ENCODE measurements around the gene CAMTA1.

Gene CAMTA1

GRCh38 chr1:6905331-6905730 is 120.1 kb downstream of the CAMTA1 start:
- Histone ChIP-seq H3K36me3 (ENCODE audit: insufficient read depth, low read length) (no peaks in the 10 kb centered on the region), H3K27me3 (ENCODE audit: control insufficient read depth in 1 of 2, insufficient read depth in 2 of 2, low read length in 2 of 2) (peaks cover 0 to 6% of the 10 kb centered on the region in 2 donors), H3K4me3 (ENCODE audit: low read depth in 1 of 2, low read length in 2 of 2) (no peak overlapping the region), H3K9me3 (ENCODE audit: low read length) (no peaks in the 10 kb centered on the region), H3K27ac (ENCODE audit: low read depth, low read length) (no peak overlapping the region), H3K4me1 (ENCODE audit: insufficient read depth, low read length) (no peaks in the 10 kb centered on the region), H3K9ac (ENCODE audit: low read length) (no peak overlapping the region)

DNA sequence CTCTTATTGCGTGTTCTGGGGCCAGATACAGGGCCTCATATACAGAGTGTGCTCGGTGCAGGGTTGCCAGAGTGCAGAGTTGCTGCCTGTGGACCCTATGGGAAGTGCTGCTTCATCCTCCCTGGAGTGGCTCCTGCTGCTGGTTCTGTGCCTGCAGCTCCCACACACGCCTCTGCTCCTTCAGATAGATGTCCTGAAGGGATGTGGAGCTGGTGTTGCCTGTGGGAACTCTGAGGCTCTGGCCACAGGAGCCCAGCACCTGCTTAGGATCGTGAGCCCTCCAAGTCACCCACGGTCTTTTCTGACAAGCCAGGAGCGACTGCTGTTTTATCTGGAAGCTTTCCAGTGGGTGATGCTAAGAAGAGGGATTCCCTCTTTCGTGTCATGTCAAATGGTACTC is 120.5 kb downstream of the CAMTA1 start:
- Histone ChIP-seq H3K9ac (ENCODE audit: low read length) (no peak overlapping the region), H3K27ac (ENCODE audit: low read depth, low read length) (no peak overlapping the region), H3K9me3 (ENCODE audit: low read length) (no peaks in the 10 kb centered on the region), H3K36me3 (ENCODE audit: insufficient read depth, low read length) (no peaks in the 10 kb centered on the region), H3K4me3 (ENCODE audit: low read depth in 1 of 2, low read length in 2 of 2) (no peak overlapping the region), H3K27me3 (ENCODE audit: control insufficient read depth in 1 of 2, insufficient read depth in 2 of 2, low read length in 2 of 2) (peaks cover 0 to 8% of the 10 kb centered on the region in 2 donors), H3K4me1 (ENCODE audit: insufficient read depth, low read length) (no peaks in the 10 kb centered on the region)

GRCh38 chr1:6906783-6907182 is 121.5 kb downstream of the CAMTA1 start:
- H3K27ac ChIP-seq (ENCODE audit: low read depth, low read length), result no peak overlapping the region
- no peaks in the 10 kb centered on the region for H3K4me1 ChIP-seq (ENCODE audit: insufficient read depth, low read length)
- peaks cover 0 to 11% of the 10 kb centered on the region in 2 donors for H3K27me3 ChIP-seq (ENCODE audit: control insufficient read depth in 1 of 2, insufficient read depth in 2 of 2, low read length in 2 of 2)
- no peaks in the 10 kb centered on the region for H3K9me3 ChIP-seq (ENCODE audit: low read length)
- H3K4me3 ChIP-seq (ENCODE audit: low read depth in 1 of 2, low read length in 2 of 2), result no peak overlapping the region
- no peaks in the 10 kb centered on the region for H3K36me3 ChIP-seq (ENCODE audit: insufficient read depth, low read length)
- no peak overlapping the region for H3K9ac ChIP-seq (ENCODE audit: low read length)

DNA sequence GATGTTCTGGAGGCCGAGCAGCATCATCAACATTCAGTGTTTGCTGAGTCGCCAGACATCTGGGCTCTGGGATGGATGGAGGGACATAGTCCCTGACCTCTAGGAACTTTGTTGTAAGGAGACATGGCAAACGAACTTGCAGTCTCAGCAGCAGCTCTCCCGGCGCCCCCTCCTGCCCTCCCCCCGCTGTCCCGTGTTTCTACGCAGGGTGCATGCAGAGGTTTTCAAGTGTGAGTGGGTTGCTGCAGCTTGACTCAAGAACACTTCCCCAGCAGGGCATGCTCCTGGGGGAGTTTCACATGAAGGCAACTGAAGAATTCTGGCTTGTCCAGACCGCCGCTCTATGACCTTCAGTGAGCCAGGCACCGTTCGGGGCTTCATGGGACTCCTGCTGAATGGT is 121.9 kb downstream of the CAMTA1 start:
- Histone ChIP-seq H3K9ac (ENCODE audit: low read length) (no peak overlapping the region), H3K4me1 (ENCODE audit: insufficient read depth, low read length) (no peaks in the 10 kb centered on the region), H3K36me3 (ENCODE audit: insufficient read depth, low read length) (no peaks in the 10 kb centered on the region), H3K27me3 (ENCODE audit: control insufficient read depth in 1 of 2, insufficient read depth in 2 of 2, low read length in 2 of 2) (peaks cover 0 to 11% of the 10 kb centered on the region in 2 donors), H3K4me3 (ENCODE audit: low read depth in 1 of 2, low read length in 2 of 2) (no peak overlapping the region), H3K27ac (ENCODE audit: low read depth, low read length) (no peak overlapping the region), H3K9me3 (ENCODE audit: low read length) (no peaks in the 10 kb centered on the region)

- Histone ChIP-seq H3K27me3 (ENCODE audit: control insufficient read depth in 1 of 2, insufficient read depth in 2 of 2, low read length in 2 of 2) (peaks cover 0 to 16% of the 10 kb centered on the region in 2 donors), H3K9ac (ENCODE audit: low read length) (no peak overlapping the region), H3K4me3 (ENCODE audit: low read depth in 1 of 2, low read length in 2 of 2) (no peak overlapping the region), H3K36me3 (ENCODE audit: insufficient read depth, low read length) (no peaks in the 10 kb centered on the region), H3K27ac (ENCODE audit: low read depth, low read length) (no peak overlapping the region), H3K9me3 (ENCODE audit: low read length) (no peaks in the 10 kb centered on the region), H3K4me1 (ENCODE audit: insufficient read depth, low read length) (no peaks in the 10 kb centered on the region)
These were observed 122.6 kb downstream of the CAMTA1 start for GRCh38 chr1:6907676-6908434.

GRCh38 chr1:6909401-6909800 is 124.1 kb downstream of the CAMTA1 start:
- H3K27ac ChIP-seq (ENCODE audit: low read depth, low read length), result no peak overlapping the region
- H3K9ac ChIP-seq (ENCODE audit: low read length), result no peak overlapping the region

DNA sequence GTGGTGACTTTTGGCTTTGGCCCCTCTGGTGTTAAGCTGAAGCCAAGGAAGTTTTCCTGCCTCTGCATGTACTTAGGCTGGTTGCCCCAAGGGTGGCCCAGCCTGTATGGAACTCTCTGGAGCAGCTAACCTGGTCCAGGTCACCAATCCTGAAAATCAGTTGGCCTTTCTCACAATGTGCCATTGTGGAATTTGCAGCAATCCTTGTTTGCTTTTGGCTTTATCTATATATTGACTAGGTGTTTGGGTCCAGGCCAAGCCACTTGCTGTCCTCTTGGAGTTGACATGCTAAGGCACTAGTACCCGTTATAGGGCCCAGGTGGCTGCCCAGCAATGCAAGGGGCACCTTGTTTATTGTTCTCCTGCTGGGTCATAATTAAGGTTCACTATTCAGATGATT is 124.6 kb downstream of the CAMTA1 start:
- H3K9me3 ChIP-seq (ENCODE audit: low read length), result no peaks in the 10 kb centered on the region

More at GRCh38 chr1:6909401-6909800, 124.1 kb downstream of the CAMTA1 start:
- Histone ChIP-seq H3K4me1 (ENCODE audit: insufficient read depth, low read length) (no peaks in the 10 kb centered on the region), H3K27me3 (ENCODE audit: control insufficient read depth in 1 of 2, insufficient read depth in 2 of 2, low read length in 2 of 2) (peaks cover 0 to 25% of the 10 kb centered on the region in 2 donors), H3K36me3 (ENCODE audit: insufficient read depth, low read length) (no peaks in the 10 kb centered on the region), H3K9me3 (ENCODE audit: low read length) (no peaks in the 10 kb centered on the region), H3K4me3 (ENCODE audit: low read depth in 1 of 2, low read length in 2 of 2) (no peak overlapping the region)

GRCh38 chr1:6911021-6911941 is 126.0 kb downstream of the CAMTA1 start:
- Histone ChIP-seq H3K9ac (ENCODE audit: low read length) (no peak overlapping the region), H3K9me3 (ENCODE audit: low read length) (no peaks in the 10 kb centered on the region), H3K36me3 (ENCODE audit: insufficient read depth, low read length) (no peaks in the 10 kb centered on the region), H3K4me1 (ENCODE audit: insufficient read depth, low read length) (no peaks in the 10 kb centered on the region), H3K27me3 (ENCODE audit: control insufficient read depth in 1 of 2, insufficient read depth in 2 of 2, low read length in 2 of 2) (peaks cover 0 to 28% of the 10 kb centered on the region in 2 donors), H3K4me3 (ENCODE audit: low read depth in 1 of 2, low read length in 2 of 2) (no peak overlapping the region), H3K27ac (ENCODE audit: low read depth, low read length) (no peak overlapping the region)

More for the DNA sequence above, 124.6 kb downstream of the CAMTA1 start:
- no peak overlapping the region for H3K4me3 ChIP-seq (ENCODE audit: low read depth in 1 of 2, low read length in 2 of 2)
- H3K4me1 ChIP-seq (ENCODE audit: insufficient read depth, low read length), result no peaks in the 10 kb centered on the region
- H3K9ac ChIP-seq (ENCODE audit: low read length), result no peak overlapping the region
- no peak overlapping the region for H3K27ac ChIP-seq (ENCODE audit: low read depth, low read length)
- H3K36me3 ChIP-seq (ENCODE audit: insufficient read depth, low read length), result no peaks in the 10 kb centered on the region
- H3K27me3 ChIP-seq (ENCODE audit: control insufficient read depth in 1 of 2, insufficient read depth in 2 of 2, low read length in 2 of 2), result peaks cover 0 to 28% of the 10 kb centered on the region in 2 donors

- Histone ChIP-seq H3K36me3 (ENCODE audit: insufficient read depth, low read length) (no peaks in the 10 kb centered on the region), H3K9me3 (ENCODE audit: low read length) (no peaks in the 10 kb centered on the region), H3K4me1 (ENCODE audit: insufficient read depth, low read length) (no peaks in the 10 kb centered on the region), H3K27me3 (ENCODE audit: control insufficient read depth in 1 of 2, insufficient read depth in 2 of 2, low read length in 2 of 2) (peaks cover 0 to 28% of the 10 kb centered on the region in 2 donors), H3K27ac (ENCODE audit: low read depth, low read length) (no peak overlapping the region), H3K4me3 (ENCODE audit: low read depth in 1 of 2, low read length in 2 of 2) (no peak overlapping the region), H3K9ac (ENCODE audit: low read length) (no peak overlapping the region)
These were observed 126.7 kb downstream of the CAMTA1 start for GRCh38 chr1:6911974-6912373.

DNA sequence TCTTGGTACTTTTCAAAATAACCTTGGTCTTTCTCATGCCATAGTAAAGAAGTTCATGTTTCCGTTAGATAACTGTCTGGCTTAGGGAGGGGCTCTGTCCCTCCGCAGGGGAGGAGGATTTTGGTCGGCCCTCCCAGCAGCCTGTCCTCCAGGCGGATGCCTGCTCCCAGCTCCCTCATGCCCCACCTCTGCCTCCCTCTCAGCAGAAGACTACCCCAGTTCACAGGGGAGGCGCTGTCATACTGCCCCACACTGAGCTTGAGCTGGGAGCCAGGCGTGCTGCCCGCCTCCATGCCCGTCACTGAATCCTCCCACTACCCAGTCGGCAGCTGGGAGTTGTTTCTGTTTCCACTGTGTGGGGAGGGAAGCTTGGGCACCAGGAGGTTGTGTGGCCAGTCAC is 127.3 kb downstream of the CAMTA1 start:
- Histone ChIP-seq H3K9ac (ENCODE audit: low read length) (no peak overlapping the region), H3K4me3 (ENCODE audit: low read depth in 1 of 2, low read length in 2 of 2) (no peak overlapping the region), H3K27me3 (ENCODE audit: control insufficient read depth in 1 of 2, insufficient read depth in 2 of 2, low read length in 2 of 2) (peaks cover 0 to 28% of the 10 kb centered on the region in 2 donors), H3K9me3 (ENCODE audit: low read length) (no peaks in the 10 kb centered on the region), H3K4me1 (ENCODE audit: insufficient read depth, low read length) (no peaks in the 10 kb centered on the region), H3K36me3 (ENCODE audit: insufficient read depth, low read length) (no peaks in the 10 kb centered on the region), H3K27ac (ENCODE audit: low read depth, low read length) (no peak overlapping the region)

DNA sequence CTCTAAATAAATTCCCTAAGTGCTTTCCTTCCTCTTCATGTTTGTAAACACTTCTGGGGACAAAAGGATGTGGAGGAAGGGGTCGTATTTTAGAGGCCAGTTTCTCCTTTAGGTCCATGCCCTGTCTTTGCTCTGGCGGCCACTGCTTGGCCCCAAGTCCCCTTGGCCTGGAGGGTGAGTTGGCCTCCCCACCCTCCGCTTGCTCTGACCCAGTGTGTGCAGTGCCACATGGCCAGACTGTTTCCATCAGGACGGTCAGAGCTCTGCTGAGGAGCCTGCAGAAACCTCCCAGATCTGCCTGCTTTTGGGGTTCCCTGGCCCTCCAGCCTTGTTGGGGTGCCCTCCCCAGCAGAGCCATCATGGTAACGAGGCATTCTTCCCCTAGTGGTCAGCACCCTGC is 127.8 kb downstream of the CAMTA1 start:
- no peak overlapping the region for H3K27ac ChIP-seq (ENCODE audit: low read depth, low read length)
- H3K27me3 ChIP-seq (ENCODE audit: control insufficient read depth in 1 of 2, insufficient read depth in 2 of 2, low read length in 2 of 2), result peaks cover 0 to 24% of the 10 kb centered on the region in 2 donors
- H3K9me3 ChIP-seq (ENCODE audit: low read length), result no peaks in the 10 kb centered on the region
- H3K36me3 ChIP-seq (ENCODE audit: insufficient read depth, low read length), result no peaks in the 10 kb centered on the region
- no peak overlapping the region for H3K4me3 ChIP-seq (ENCODE audit: low read depth in 1 of 2, low read length in 2 of 2)
- no peak overlapping the region for H3K9ac ChIP-seq (ENCODE audit: low read length)
- H3K4me1 ChIP-seq (ENCODE audit: insufficient read depth, low read length), result no peaks in the 10 kb centered on the region

All from muscle layer of colon (tissue), 2 donors.